Measurements from ENCODE around the gene WDSUB1.

Gene WDSUB1

GRCh38 chr2:159217676-159218075 is 68.8 kb downstream of the WDSUB1 start:
- H3K4me3 ChIP-seq (ENCODE audit: low read depth, low read length): no peak overlapping the region
- TF ChIP-seq POLR2A (IDR thresholded peaks at IDR 0.05; ENCODE audit: extremely low read depth, insufficient read length): no peak
- TF ChIP-seq CTCF (IDR thresholded peaks at IDR 0.05; ENCODE audit: low read depth, low read length): no peak
- TF ChIP-seq, protein P1, sequence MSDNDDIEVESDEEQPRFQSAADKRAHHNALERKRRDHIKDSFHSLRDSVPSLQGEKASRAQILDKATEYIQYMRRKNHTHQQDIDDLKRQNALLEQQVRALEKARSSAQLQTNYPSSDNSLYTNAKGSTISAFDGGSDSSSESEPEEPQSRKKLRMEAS (IDR thresholded peaks at IDR 0.05; ENCODE audit: low read depth, low read length): no peak
- TF ChIP-seq MYC (IDR thresholded peaks at IDR 0.05; ENCODE audit: low read depth, low read length): no peak
- DNase-seq (ENCODE audit: low read depth): no peak

GRCh38 chr2:159215116-159215515 is 71.4 kb downstream of the WDSUB1 start:
- TF ChIP-seq, protein P1 (IDR thresholded peaks at IDR 0.05; ENCODE audit: low read depth, low read length): no peak
- TF ChIP-seq MYC (IDR thresholded peaks at IDR 0.05; ENCODE audit: low read depth, low read length) (no peak), CTCF (IDR thresholded peaks at IDR 0.05; ENCODE audit: low read depth, low read length) (no peak), POLR2A (IDR thresholded peaks at IDR 0.05; ENCODE audit: extremely low read depth, insufficient read length) (no peak)
- H3K4me3 ChIP-seq (ENCODE audit: low read depth, low read length): no peak overlapping the region
- no peak for DNase-seq (ENCODE audit: low read depth)

GRCh38 chr2:159214325-159214865 is 72.1 kb downstream of the WDSUB1 start:
- no peak for TF ChIP-seq CTCF (IDR thresholded peaks at IDR 0.05; ENCODE audit: low read depth, low read length)
- DNase-seq (ENCODE audit: low read depth): no peak
- H3K4me3 ChIP-seq (ENCODE audit: low read depth, low read length): no peak overlapping the region

GRCh38 chr2:159213296-159213695 is 73.2 kb downstream of the WDSUB1 start:
- H3K4me3 ChIP-seq (ENCODE audit: low read depth, low read length): no peak overlapping the region
- TF ChIP-seq POLR2A (IDR thresholded peaks at IDR 0.05; ENCODE audit: extremely low read depth, insufficient read length) (no peak), CTCF (IDR thresholded peaks at IDR 0.05; ENCODE audit: low read depth, low read length) (no peak), MYC (IDR thresholded peaks at IDR 0.05; ENCODE audit: low read depth, low read length) (no peak)
- TF ChIP-seq, protein P1 (IDR thresholded peaks at IDR 0.05; ENCODE audit: low read depth, low read length): no peak
- DNase-seq (ENCODE audit: low read depth): no peak

DNA sequence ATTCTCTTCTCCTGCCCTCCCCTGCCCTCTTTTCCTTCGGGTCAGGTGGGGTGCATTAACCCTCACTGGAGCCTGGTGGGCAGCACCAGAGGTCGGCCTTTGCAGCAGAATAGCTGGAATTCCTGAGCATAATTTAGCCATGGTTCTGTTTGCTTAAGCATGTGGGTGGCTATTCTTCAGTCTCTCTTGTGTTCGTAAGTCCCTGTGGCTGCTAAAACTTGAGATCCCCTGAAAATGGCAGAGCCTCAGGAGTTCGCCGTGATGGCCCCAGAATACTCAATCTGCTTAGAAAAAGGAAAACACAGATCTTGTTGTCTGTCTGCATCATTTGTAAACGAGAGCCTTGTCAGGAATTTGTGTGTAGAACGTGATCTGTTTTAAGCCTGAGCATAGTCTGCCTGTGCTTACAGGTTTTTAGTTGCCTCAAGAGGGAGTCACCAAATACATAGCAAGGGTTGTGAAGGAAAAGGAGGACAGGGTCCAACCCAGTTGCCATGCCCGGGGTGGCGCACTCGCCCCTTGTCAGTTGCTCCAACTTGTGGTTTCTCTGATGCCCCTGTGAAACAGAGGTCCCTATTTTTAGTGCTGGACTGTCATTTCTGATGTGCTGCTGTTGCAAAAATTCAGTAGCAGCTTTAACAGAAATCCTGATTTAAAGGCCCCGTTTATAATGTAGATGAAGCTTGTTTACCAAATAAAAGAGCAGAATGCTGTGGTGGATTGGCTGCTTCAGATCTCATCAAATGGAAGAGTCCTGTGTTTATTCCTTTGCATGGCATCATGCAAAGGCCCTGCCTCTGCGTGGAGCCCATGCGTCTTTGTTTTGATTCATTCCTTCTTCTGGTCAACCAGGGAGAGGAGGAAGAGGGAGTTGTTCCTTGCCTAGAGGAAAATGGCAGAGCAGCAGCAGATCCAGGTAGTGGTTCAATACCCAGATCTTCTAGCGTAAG is 74.8 kb downstream of the WDSUB1 start:
- H3K4me3 ChIP-seq (ENCODE audit: low read depth, low read length): no peak overlapping the region
- DNase-seq (ENCODE audit: low read depth): no peak

More for the DNA sequence above, 74.8 kb downstream of the WDSUB1 start:
- TF ChIP-seq POLR2A (IDR thresholded peaks at IDR 0.05; ENCODE audit: extremely low read depth, insufficient read length) (no peak), MYC (IDR thresholded peaks at IDR 0.05; ENCODE audit: low read depth, low read length) (no peak), CTCF (IDR thresholded peaks at IDR 0.05; ENCODE audit: low read depth, low read length) (no peak)
- TF ChIP-seq, protein P1 (IDR thresholded peaks at IDR 0.05; ENCODE audit: low read depth, low read length): no peak
